ENCODE results near the gene ZNF763.

The ZNF763 gene

GRCh38 chr19:11950312-11950711, 14.5 kb upstream of the ZNF763 start:
- Histone ChIP-seq H3K27me3 (ENCODE audit: control insufficient read depth, insufficient read depth, low read length) (no peaks in the 10 kb centered on the region), H3K4me1 (no peaks in the 10 kb centered on the region), H3K27ac (no peak overlapping the region), H3K36me3 (ENCODE audit: control insufficient read depth, insufficient read depth, low read length) (peaks cover 32% of the 10 kb centered on the region), H3K4me3 (ENCODE audit: low read depth, low read length) (no peak overlapping the region), H2AFZ (no peak overlapping the region), H3K79me2 (no peaks in the 10 kb centered on the region), H3K9ac (no peak overlapping the region), H3K9me3 (ENCODE audit: control insufficient read depth, low read length) (peaks cover 20% of the 10 kb centered on the region), H3K4me2 (ENCODE audit: low read length) (no peak overlapping the region)
- TF ChIP-seq CTCF (IDR thresholded peaks at IDR 0.05), result no peak

GRCh38 chr19:11963566-11964355, 1.1 kb upstream of the ZNF763 start:
- Histone ChIP-seq H2AFZ (peak overlapping the region; percentile 52), H3K4me1 (peaks cover 16% of the 10 kb centered on the region), H3K27me3 (ENCODE audit: control insufficient read depth, insufficient read depth, low read length) (no peaks in the 10 kb centered on the region), H3K36me3 (ENCODE audit: control insufficient read depth, insufficient read depth, low read length) (no peaks in the 10 kb centered on the region), H3K27ac (peak overlapping the region; percentile 87), H3K9ac (no peak overlapping the region), H3K79me2 (no peaks in the 10 kb centered on the region), H3K4me3 (ENCODE audit: low read depth, low read length) (peak overlapping the region; percentile 97), H3K4me2 (ENCODE audit: low read length) (peak overlapping the region; percentile 73), H3K9me3 (ENCODE audit: control insufficient read depth, low read length) (no peaks in the 10 kb centered on the region)
- TF ChIP-seq CTCF (IDR thresholded peaks at IDR 0.05), result peak; percentile 94

- Histone ChIP-seq H3K36me3 (ENCODE audit: control insufficient read depth, insufficient read depth, low read length) (no peaks in the 10 kb centered on the region), H3K9me3 (ENCODE audit: control insufficient read depth, low read length) (no peaks in the 10 kb centered on the region), H3K27ac (peak overlapping the region; percentile 87), H3K4me1 (peaks cover 16% of the 10 kb centered on the region), H3K79me2 (peaks cover 2% of the 10 kb centered on the region), H3K9ac (no peak overlapping the region), H3K27me3 (ENCODE audit: control insufficient read depth, insufficient read depth, low read length) (no peaks in the 10 kb centered on the region), H3K4me3 (ENCODE audit: low read depth, low read length) (peak overlapping the region; percentile 97), H2AFZ (peak overlapping the region; percentile 52), H3K4me2 (ENCODE audit: low read length) (peak overlapping the region; percentile 73)
- no peak for TF ChIP-seq CTCF (IDR thresholded peaks at IDR 0.05)
These were observed 363 bp upstream of the ZNF763 start for GRCh38 chr19:11964496-11964857.

GRCh38 chr19:11970174-11970573, 5.3 kb downstream of the ZNF763 start:
- no peak overlapping the region for H3K4me3 ChIP-seq (ENCODE audit: low read depth, low read length)
- no peak overlapping the region for H3K9ac ChIP-seq
- H3K27ac ChIP-seq, result no peak overlapping the region
- no peak overlapping the region for H2AFZ ChIP-seq
- H3K4me2 ChIP-seq (ENCODE audit: low read length), result no peak overlapping the region
- peaks cover 8% of the 10 kb centered on the region for H3K4me1 ChIP-seq
- no peak for TF ChIP-seq CTCF (IDR thresholded peaks at IDR 0.05)
- no peaks in the 10 kb centered on the region for H3K36me3 ChIP-seq (ENCODE audit: control insufficient read depth, insufficient read depth, low read length)
- H3K9me3 ChIP-seq (ENCODE audit: control insufficient read depth, low read length), result no peaks in the 10 kb centered on the region
- peaks cover 13% of the 10 kb centered on the region for H3K79me2 ChIP-seq
- H3K27me3 ChIP-seq (ENCODE audit: control insufficient read depth, insufficient read depth, low read length), result no peaks in the 10 kb centered on the region

GRCh38 chr19:11971041-11971440, 6.2 kb downstream of the ZNF763 start:
- peaks cover 19% of the 10 kb centered on the region for H3K79me2 ChIP-seq
- H2AFZ ChIP-seq, result no peak overlapping the region
- H3K9ac ChIP-seq, result no peak overlapping the region
- no peak for TF ChIP-seq CTCF (IDR thresholded peaks at IDR 0.05)
- peaks cover 5% of the 10 kb centered on the region for H3K4me1 ChIP-seq
- no peak overlapping the region for H3K27ac ChIP-seq
- no peaks in the 10 kb centered on the region for H3K36me3 ChIP-seq (ENCODE audit: control insufficient read depth, insufficient read depth, low read length)
- H3K4me3 ChIP-seq (ENCODE audit: low read depth, low read length), result no peak overlapping the region
- no peaks in the 10 kb centered on the region for H3K9me3 ChIP-seq (ENCODE audit: control insufficient read depth, low read length)
- H3K4me2 ChIP-seq (ENCODE audit: low read length), result no peak overlapping the region
- H3K27me3 ChIP-seq (ENCODE audit: control insufficient read depth, insufficient read depth, low read length), result no peaks in the 10 kb centered on the region
